ENCODE results near the gene INTS12.

- TF ChIP-seq, protein P1, sequence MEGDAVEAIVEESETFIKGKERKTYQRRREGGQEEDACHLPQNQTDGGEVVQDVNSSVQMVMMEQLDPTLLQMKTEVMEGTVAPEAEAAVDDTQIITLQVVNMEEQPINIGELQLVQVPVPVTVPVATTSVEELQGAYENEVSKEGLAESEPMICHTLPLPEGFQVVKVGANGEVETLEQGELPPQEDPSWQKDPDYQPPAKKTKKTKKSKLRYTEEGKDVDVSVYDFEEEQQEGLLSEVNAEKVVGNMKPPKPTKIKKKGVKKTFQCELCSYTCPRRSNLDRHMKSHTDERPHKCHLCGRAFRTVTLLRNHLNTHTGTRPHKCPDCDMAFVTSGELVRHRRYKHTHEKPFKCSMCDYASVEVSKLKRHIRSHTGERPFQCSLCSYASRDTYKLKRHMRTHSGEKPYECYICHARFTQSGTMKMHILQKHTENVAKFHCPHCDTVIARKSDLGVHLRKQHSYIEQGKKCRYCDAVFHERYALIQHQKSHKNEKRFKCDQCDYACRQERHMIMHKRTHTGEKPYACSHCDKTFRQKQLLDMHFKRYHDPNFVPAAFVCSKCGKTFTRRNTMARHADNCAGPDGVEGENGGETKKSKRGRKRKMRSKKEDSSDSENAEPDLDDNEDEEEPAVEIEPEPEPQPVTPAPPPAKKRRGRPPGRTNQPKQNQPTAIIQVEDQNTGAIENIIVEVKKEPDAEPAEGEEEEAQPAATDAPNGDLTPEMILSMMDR (conservative IDR thresholded peaks at IDR 0.05; ENCODE audit: low read depth in 2 of 2), result no peak
- TF ChIP-seq, protein P2, sequence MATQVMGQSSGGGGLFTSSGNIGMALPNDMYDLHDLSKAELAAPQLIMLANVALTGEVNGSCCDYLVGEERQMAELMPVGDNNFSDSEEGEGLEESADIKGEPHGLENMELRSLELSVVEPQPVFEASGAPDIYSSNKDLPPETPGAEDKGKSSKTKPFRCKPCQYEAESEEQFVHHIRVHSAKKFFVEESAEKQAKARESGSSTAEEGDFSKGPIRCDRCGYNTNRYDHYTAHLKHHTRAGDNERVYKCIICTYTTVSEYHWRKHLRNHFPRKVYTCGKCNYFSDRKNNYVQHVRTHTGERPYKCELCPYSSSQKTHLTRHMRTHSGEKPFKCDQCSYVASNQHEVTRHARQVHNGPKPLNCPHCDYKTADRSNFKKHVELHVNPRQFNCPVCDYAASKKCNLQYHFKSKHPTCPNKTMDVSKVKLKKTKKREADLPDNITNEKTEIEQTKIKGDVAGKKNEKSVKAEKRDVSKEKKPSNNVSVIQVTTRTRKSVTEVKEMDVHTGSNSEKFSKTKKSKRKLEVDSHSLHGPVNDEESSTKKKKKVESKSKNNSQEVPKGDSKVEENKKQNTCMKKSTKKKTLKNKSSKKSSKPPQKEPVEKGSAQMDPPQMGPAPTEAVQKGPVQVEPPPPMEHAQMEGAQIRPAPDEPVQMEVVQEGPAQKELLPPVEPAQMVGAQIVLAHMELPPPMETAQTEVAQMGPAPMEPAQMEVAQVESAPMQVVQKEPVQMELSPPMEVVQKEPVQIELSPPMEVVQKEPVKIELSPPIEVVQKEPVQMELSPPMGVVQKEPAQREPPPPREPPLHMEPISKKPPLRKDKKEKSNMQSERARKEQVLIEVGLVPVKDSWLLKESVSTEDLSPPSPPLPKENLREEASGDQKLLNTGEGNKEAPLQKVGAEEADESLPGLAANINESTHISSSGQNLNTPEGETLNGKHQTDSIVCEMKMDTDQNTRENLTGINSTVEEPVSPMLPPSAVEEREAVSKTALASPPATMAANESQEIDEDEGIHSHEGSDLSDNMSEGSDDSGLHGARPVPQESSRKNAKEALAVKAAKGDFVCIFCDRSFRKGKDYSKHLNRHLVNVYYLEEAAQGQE (IDR thresholded peaks at IDR 0.05; ENCODE audit: unreplicated experiment), result no peak
- no peak for TF ChIP-seq EZH2phosphoT487 (IDR thresholded peaks at IDR 0.05; ENCODE audit: unreplicated experiment)
- no peak for TF ChIP-seq POLR2AphosphoS5 (IDR thresholded peaks at IDR 0.05; ENCODE audit: low read depth)
Observed at GRCh38 chr4:105709081-105709450, 577 bp upstream of the INTS12 start.

Data from GM23338 (cell line).